Fibroblast of skin of back (primary cell): Measurements from ENCODE around the gene PBRM1.

Experiments
- DNase-seq: peaks from one replicate; pipeline ENCODE4 v3.0.0-alpha.2; 2013

PBRM1 gene

GRCh38 chr3:52670621-52671521, 14.8 kb downstream of the PBRM1 start:
- DNase-seq = peak; percentile 100

GRCh38 chr3:52663098-52663497, 22.6 kb downstream of the PBRM1 start:
- DNase-seq = no peak

- no peak for DNase-seq
Measured at GRCh38 chr3:52660046-52660445, 25.7 kb downstream of the PBRM1 start.

GRCh38 chr3:52655895-52656294, 29.8 kb downstream of the PBRM1 start:
- no peak for DNase-seq

- DNase-seq = no peak
Measured at GRCh38 chr3:52651592-52651991, 34.1 kb downstream of the PBRM1 start.

- DNase-seq = peak; percentile 12
Measured at GRCh38 chr3:52650439-52650838, 35.3 kb downstream of the PBRM1 start.

GRCh38 chr3:52649461-52650210, 36.1 kb downstream of the PBRM1 start:
- peak; percentile 60 for DNase-seq

- DNase-seq = no peak
Measured at GRCh38 chr3:52645549-52645948, 40.2 kb downstream of the PBRM1 start.

- DNase-seq = no peak
Measured at GRCh38 chr3:52636673-52637072, 49.0 kb downstream of the PBRM1 start.

GRCh38 chr3:52633786-52634185, 51.9 kb downstream of the PBRM1 start:
- DNase-seq = peak; percentile 37

GRCh38 chr3:52625041-52625440, 60.7 kb downstream of the PBRM1 start:
- no peak for DNase-seq

- no peak for DNase-seq
Measured at GRCh38 chr3:52623234-52623792, 62.4 kb downstream of the PBRM1 start.

- no peak for DNase-seq
Measured at GRCh38 chr3:52620580-52620979, 65.1 kb downstream of the PBRM1 start.

- no peak for DNase-seq
Measured at GRCh38 chr3:52615166-52615565, 70.5 kb downstream of the PBRM1 start.

- no peak for DNase-seq
Measured at GRCh38 chr3:52614689-52615088, 71.0 kb downstream of the PBRM1 start.

GRCh38 chr3:52609316-52609815, 76.3 kb downstream of the PBRM1 start:
- peak; percentile 32 for DNase-seq

- DNase-seq = no peak
Measured at GRCh38 chr3:52608337-52608736, 77.4 kb downstream of the PBRM1 start.

GRCh38 chr3:52606373-52607085, 79.2 kb downstream of the PBRM1 start:
- DNase-seq = peak; percentile 7

GRCh38 chr3:52600258-52600657, 85.5 kb downstream of the PBRM1 start:
- DNase-seq = no peak

- no peak for DNase-seq
Measured at GRCh38 chr3:52596658-52597265, 89.0 kb downstream of the PBRM1 start.

GRCh38 chr3:52593103-52593502, 92.6 kb downstream of the PBRM1 start:
- DNase-seq = no peak
